Measurements from ENCODE around the gene PFKL.

GRCh38 chr21:44303490-44303981 lies 3.7 kb downstream of the PFKL start:
- TF ChIP-seq CTCF (IDR thresholded peaks at IDR 0.05) (no peak), POLR2A (IDR thresholded peaks at IDR 0.05) (no peak)

Data from adrenal gland (tissue), 5 donors.